ENCODE data around the gene MTFP1.
"Not testable (repeated sequence)": the region's sequence is repeated elsewhere in the genome, so short reads cannot be mapped to it uniquely, and the experiment has no call there.

MTFP1 gene

DNA sequence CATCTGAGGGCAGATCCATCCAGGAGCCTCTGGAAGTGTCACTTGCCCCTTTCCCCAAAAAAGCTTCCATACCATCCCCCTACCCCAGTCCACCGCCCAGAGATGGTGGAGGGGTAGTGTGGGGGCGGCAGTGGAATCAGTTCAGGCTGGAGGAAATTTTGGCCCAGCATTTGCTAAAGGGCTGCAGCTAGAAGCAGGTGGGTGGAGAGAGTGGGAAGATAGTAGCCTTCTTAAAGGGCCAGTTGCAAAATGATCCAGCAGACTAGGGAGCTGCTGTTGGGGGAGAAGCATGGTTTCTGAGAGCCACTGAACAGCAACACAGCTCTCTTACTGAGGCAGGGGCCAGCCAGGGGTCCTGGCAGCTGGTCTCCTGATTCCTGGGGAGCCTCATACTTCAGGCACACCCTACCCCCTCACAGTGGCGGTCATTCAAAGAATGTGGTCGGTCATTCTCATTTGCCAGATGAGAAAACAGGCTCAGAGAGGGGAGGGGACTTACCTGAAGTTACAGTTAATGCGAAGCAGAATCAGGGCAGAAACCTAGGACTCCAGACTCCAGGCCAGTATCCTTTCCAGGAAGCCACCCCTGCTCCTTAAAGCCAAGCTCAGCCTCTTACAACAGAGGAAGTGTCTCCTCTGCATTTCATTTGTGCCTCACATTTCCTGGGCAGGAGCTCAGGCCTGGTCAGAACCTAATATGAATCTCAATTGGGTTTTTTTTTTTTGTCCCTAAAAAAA lies 23.4 kb upstream of the MTFP1 start:
- no peak for DNase-seq

DNA sequence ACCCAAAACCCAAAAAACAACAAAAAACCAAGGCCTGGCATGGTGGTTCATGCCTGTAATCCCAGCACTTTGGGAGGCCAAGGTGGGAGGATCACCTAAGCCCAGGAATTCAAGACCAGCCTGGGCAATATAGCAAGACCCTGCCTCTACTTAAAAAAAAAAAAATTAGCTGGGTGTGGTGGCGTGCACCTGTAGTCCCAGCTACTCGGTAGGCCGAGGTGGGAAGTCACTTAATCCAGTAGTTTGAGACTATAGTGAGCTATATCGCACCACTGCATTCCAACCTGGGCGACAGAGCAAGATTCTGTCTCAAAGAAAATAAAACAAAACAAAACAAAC lies 22.8 kb upstream of the MTFP1 start:
- DNase-seq: not testable (repeated sequence)

DNA sequence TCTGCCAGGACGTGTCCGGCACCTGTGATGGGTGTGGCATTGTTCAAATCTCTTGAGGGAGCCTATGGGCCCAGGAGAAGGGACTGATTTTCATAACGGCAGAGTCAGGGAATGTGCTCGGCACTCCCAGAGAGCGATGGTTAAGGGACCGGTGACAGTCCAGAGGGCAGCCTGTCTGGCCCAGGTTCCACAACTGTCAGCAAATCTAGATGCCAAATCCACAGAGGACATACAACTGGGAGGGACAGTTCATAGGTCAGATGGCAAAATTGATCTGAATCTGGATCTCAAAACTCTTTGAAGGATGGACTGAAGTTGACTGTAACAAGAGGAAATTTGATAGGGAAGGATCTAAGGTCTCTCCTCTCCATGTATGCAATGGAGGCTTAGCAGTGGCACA lies 21.3 kb upstream of the MTFP1 start:
- DNase-seq: no peak

DNA sequence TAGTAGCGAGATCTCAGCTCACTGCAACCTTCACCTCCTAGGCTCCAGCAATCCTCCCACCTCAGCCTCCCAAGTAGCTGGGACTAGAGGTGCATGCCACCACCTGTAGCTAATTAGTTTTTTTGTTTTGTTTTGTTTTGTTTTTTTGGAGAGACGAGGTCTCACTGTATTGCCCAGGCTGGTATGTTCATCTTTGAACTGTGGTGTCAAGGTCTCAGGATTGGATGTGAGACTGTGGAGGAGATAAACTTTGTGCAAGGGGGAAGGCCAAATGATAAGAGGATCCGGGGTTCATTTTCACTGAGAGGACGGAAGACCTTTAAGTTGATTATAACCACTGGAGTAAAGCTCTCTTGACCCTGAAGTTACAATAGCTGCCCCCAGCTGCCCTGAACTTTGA lies 19.8 kb upstream of the MTFP1 start:
- no peak for DNase-seq

DNA sequence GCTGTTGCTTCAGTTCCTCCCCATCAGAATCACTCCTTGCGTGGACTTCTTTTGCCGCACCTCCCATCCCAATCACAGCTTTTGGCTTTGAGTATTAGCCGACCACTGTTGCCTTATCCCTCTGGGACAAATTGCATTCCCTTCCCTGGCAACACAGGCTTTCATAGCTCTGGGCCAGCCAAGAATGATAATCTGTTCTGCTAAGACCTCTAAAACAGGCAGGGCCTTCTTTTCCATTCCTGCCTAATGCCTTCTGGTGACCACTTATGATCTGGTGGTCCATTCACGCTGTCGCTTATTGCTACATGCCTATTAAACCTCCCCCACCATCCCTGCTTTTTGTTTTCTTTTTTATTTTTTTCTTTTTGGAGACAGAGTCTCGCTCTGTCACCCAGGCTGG lies 19.2 kb upstream of the MTFP1 start:
- no peak for DNase-seq

DNA sequence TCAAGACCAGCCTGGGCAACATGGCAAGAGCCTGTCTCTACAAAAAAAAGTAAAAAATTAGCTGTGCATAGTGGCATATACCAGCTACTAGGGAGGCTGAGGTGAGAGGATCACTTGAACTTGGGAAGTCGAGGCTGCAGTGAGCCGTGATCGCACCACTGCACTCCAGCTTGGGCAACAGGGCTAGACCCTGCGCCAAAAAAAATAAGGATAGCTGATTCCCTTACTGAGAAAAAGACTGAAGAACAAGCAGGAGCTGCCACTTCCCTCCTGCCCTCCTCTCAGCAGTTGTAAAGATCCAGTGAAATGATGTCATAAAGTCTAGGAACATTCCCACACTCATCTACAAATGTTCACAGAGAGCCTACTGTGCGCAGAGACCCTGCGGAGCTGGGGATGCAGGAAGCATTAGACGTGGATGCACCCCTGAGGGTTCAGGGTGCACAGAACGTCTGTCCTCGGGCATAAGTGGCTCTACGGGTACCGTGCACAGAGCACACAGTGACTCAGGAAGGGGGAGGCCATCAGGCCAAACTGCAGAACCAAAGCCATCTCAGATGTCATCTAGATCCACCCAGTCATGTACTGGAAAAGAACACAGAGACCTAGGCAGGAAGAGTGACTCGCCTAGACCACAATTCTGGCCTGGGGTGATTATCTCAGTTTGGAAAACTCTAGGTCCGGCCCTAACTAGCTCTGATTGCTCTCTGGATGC lies 17.0 kb upstream of the MTFP1 start:
- DNase-seq: no peak

DNA sequence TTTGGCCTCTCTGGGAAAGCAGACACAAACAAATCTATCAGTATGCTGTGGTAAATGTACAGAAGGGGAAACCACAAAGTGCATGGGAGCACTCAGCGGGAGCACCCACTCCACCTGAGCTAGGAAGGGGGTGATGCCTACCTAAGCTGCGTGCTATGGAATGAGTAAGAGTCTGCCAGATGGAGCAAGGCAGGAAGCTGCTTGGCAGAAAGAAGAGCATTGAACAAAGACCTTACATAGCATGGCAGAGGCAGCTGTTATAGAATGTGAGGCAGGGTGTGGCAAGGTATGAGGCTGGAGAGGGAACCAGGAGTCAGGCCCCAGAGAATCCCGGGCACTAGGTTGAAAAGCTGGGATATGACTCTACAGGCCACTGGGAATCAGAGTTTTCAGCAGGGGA lies 13.8 kb upstream of the MTFP1 start:
- DNase-seq: no peak

DNA sequence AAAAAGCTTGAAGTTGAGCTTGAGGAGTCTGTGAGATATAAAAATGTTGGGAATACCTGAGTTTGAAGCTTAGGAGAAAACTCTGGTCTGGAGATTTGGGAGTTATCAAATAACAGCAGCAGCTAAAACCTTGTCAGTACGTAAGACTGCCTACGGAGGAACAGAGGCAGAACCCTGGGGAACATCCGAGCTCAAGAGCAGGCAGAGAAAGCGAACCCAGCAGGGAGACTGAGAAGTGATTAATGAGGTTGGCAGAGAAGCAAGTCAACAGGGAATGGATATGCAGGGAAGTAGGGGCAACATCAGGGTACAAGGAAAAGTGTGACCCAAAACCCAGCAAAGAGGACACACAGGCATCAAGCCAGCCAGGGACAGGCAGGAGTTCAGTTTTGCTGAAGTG lies 12.6 kb upstream of the MTFP1 start:
- DNase-seq: no peak

DNA sequence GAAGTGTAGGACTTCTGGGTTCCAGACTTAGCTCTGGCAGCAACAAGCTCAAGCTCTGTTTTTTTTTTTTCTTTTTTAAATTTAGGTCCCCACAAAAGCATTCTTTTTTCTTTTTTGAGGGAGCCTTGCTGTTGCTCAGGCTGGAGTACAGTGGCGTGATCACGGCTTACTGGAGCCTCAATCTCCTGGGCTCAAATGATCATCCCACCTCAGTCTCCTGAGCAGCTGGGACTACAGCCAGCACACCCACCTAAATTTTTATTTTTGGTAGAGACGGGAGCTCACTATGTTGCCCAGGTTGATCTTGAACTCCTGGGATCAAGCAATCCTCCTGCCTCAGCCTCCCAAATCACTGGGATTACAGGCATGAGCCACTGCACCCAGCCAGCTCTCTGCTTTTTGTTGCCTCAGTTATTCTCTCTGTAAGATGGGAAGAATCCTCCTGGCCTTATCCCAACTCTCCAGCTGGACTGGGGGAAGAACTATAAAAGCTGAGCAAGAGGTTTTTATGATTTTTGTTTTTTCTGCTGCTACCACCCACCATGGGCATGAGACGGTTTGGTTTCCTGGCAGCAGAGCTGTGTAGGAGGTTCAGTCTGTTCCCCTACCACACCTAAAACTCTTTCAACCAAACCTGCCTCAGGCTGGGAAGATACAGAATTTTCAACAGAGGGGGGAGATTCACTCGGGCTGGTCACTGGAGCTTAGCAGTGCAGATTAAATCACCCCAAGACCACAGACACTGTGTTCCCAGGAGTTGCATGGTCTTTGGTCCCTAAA lies 11.6 kb upstream of the MTFP1 start:
- no peak for DNase-seq

DNA sequence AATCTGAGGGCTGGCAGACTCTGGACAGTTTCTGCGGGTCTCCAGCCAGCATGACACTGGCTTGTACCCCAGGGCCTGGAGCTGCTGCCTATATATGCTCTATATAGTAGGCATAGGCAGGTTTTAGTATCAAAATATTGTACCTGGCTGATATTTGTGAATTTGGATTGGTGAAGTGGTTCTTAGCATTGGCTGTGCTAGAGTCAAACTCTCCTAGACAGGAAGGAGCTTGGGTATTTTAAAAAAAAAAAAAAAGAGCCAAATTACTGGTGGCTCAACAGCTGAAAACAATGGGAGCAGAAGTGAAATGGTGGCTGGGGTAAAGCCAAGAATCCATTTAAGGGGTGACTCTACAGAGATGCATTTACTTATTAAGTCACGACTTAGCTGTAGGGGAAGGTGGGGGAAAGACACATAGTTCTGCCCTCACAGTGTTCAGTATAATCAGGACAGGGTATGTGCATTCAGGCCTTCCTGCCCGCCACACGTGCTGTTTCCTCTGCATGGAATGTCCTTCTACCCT lies 11.0 kb upstream of the MTFP1 start:
- DNase-seq: no peak

DNA sequence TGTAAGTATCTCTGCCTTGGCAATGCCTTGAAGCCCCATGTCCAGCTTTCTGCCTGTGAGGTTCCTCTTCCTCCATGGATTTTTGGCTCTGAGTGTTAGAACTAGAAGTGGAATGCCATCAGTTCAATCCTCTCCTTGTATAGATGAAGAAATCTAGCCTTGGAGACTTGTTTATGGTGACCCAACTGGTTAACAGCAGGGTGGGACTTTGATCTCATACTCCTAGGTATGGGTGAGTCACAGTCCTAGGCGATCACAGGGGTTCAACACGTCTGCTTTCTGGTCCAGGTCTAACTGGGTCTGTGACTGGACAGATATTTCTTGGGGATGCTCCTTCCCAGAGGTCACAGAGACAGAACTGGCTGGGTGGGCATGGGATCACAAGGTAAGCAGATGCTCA lies 9.2 kb upstream of the MTFP1 start:
- no peak for DNase-seq

DNA sequence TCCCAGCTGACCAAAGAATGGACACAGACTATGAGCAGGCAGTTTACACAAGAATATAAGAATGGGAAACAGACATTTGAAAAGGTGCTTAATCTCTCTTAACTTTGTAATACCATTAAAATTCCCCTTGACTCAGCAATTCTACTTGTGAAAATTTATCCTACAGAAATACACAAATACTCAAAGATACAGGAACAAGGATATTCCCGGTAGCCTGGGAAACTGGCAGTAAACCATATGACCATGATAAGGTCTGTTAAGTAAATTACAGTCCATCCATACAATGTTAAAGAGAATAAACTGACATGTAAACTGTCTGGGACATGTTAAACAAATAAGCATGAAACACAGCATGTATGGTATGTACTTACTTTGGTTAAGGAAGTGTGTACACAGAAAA lies 8.7 kb upstream of the MTFP1 start:
- no peak for DNase-seq

DNA sequence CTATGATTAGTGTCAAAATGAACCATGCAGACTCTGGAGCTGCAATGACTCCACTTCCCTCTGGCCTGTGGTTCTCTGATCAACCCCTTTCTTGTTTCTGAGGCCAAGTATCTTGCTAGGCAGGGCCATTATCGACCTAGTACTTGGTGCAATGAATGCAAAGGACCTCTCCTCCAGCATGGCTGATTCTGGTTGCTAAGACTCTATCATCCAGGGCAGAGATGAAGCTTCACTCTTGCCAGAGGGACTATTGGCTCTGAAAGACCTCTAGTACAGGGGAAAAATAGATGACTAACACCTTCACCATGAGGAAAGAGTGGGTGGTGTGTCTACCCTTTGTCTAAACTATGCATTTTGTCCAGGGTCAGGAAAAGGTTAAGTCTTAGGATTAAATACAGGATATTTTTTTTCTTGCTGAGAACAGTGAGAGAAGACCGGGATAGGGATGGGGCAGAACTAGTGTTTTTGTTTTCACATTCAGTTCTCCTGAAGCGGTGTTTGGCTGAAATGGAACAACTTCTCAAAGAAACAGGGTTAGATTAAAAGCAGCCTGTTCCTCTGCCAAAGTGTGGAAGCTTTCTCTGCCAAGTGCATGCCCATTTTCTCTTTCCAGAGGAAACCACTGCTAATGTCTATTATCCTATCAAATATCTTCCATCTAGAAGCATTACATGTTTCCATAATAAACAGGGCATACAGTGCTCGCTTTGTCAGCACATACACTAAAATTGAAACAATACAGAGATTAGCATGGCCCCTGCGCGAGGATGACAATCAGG lies 5.0 kb upstream of the MTFP1 start:
- no peak for DNase-seq

DNA sequence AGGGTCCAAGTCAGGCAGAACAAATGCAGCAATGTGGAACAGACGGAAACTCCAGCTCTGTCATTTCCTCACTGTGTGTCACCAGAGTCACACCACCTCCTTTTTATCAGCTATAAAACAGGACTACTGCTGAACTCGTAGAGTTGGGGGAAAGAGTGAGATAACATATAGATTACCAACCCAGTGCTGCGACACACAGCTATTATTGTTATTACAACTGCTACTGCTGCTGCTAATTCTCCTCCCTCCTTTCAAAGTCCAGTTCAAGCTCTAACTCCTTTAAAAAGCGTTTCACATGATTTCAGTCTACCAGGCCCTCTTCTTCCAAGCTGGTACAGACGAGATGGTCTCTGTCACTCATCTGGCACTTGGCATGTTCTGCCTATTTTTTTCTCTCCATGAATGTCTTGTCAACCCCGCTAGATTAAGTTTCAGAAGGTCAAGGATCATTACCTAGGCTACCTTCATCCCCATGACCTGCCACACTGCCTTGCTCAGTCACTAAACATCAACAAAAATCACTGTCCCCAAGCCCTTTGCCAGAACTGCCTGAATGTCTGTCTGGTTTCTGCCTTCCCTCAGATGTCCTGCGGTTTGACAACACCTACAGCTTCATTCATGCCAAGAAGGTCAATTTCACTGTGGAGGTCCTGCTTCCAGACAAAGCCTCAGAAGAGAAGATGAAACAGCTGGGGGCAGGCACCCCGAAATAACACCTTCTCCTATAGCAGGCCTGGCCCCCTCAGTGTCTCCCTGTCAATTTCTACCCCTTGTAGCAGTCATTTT lies 3.7 kb upstream of the MTFP1 start:
- no peak for DNase-seq

DNA sequence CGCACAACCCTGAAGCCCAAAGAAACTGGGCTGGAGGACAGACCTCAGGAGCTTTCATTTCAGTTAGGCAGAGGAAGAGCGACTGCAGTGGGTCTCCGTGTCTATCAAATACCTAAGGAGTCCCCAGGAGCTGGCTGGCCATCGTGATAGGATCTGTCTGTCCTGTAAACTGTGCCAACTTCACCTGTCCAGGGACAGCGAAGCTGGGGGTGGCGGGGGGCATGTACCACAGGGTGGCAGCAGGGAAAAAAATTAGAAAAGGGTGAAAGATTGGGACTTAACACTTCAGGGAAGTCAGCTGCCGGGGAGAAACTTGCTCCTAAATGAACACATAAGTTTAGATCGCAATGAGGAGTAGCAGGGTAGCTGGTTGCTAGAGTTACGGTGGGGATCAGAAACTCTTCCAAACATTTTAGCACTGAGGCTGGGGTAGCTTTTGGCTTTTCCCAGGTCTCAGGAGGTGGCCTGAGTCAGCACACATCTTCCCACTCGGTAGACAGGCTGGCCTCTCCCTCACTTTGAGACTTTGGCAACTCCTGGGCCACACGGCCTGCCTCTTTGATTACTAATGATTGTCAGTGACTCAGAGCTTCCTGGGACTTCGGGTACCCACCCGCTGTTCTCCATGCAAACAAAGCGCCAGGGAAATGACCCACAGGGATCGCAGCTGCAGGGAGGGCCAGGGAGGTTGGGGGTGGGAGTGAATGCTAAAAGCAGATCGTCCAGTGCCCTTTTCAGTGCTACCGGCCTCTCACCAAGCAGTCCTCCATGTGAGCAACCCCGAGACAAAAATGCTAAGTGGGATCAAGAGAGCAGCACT lies 2.9 kb upstream of the MTFP1 start:
- DNase-seq: peak; percentile 46

DNA sequence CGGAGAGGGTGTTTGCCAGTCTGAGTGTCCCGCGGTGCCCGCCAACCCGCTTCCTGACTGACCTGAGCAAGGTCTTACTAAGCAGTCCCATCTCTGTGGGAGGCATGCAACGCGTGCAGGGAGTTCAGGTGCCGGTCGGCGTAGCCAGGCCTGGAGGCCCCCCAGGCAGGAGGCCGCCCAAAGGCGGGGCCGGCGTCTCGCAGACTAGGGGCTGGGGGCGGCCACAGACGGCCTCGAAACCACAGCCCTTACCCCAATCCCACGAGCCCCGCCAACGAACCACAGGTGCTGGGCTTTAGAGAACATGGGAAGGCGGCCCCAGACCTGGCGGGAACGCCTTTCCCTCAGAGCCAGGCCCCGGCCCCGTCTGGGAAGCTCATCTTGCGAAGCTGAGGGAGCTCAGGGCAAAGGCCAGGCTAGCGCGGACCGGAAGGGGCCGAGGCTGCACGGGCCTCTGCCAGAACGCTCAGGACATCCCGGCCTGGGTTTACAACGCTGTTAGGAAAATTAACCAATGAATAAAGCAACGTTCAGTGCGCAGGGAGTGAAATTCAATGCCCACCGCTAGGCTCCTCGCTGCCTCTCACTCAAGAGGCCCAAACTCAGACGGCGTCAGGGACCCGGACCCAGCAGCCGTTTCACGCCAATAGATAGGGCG lies 2.1 kb upstream of the MTFP1 start:
- peak; percentile 57 for DNase-seq

DNA sequence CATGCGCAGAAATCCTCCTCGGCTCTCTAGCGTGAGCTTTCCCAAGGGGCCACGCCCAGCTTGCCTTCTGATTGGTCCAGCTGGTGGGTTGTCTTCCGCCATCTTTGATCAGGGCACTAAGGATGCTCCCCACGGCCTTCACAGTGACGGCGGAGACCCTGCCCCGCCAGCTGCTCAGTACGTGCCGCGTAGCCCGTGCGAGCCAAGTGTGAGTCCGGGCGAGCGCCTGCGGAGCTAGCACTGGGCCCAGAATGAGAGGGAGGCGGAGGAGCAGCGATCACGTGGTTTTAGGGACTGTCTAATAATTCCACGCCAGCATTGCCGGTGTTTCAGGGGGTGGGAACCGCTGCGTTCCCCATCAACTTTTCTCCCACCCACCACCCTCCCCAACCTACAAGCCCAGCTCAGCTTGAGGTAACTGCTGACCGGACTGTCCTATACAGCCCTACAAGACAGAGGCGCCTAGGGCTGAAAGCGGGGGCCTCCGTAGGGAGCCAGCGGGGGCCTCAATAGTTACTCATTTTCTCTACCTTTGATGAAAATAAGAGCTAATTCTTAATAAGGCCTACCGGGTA lies 1.5 kb upstream of the MTFP1 start:
- DNase-seq: peak; percentile 100

DNA sequence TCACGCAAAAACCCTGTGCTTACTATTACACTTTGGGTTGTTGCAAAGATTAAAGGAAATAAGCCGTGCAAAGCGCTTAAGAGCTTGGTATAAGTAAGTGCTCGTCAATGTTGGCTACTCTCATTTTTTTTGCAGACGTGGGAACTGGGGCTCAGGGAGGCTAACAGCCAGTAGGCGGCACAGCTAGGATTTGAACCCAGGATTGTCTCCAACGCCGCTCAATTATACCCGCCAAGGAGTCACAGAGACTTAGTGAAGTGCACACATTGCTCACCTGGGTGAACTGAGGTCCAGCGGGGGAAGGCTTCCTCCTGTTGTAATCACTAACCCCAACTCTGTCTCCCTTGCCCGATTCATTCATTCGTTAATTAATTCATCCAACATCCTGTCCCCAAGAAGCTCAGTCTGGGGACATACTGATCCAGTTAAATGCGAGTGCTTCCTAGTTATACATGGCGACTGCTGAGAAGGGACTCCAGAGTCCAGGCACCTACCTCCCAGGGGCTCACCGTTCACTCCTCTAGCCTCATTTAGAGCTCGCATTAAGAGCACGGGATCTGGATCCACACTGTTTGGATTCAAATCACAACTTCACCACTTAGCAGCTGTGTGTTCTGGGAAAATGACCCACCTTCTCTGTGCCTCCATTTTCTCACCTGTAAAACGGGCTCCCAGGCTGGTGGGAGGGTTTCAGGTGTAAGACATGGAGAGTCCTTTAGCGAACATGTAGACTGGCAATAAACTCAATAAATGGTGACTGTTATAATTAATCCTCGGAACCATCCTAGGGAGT lies 838 bp upstream of the MTFP1 start:
- DNase-seq: peak; percentile 46

DNA sequence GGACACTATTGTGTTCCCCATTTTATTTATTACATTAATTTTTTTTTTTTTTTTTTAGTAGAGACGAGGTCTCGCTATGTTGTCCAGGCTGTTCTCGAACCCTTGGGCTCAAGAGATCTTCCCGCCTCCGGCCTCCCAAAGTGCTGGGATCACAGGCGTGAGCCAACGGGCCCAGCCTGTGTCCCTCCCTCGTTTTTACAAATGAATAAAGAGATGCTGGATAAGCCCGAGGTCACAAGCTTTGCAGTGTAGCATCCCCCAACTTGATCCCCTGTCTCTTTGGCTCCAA lies 297 bp upstream of the MTFP1 start:
- DNase-seq: no peak
